ENCODE measurements around the gene GRAMD1A.

DNA sequence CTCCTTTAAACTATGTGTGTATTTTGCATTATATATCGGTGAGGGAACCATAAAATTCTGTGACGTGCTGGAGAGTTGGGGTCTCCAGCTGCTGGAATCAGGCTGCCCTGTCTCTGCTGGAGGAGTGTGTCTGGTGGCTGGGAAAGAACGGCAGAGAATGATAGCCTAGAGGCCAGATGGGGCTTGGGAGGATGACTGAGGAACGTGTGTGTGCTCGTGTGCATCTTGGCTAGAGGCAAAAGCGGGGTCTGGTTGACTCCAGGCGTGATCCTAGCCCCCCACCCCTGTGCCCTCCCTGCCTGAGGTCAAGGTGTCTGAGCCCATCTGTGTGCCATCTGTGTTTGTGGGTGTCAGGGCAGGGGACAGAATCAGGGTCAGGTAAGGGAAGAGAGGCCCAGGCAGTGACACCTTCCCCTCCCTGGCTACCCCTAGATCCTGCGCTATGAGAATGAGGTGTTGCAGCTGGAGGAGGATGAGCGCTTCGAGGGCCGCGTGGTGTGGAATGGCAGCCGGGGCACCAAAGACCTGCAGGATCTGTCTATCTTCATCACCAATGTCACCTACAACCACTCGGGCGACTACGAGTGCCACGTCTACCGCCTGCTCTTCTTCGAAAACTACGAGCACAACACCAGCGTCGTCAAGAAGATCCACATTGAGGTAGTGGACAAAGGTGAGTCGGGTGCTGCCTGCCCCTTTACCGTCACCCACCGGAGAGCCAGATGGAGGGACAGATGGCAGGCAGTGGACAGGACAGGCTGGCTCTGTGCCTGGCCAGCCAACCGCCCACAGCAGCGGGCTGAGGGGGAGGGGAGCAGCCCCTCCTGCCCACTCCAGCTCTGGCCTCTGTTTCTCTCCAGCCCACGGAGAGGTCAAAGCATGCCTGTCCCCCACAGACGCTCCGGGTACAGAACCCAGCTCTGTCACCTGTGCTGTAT lies 33.2 kb downstream of the GRAMD1A start:
- TF ChIP-seq CTCF (IDR thresholded peaks at IDR 0.05) (no peak), POLR2A (IDR thresholded peaks at IDR 0.05; ENCODE audit: low read depth) (no peak)
